Left lung (tissue), 10 donors: ENCODE data around the gene NTN4. TPM values are rescaled to one million over a fixed set of nuclear protein-coding genes. Genes with fewer than 3 reads are reported as not detected.
"Not testable (repeated sequence)": the region's sequence is repeated elsewhere in the genome, so short reads cannot be mapped to it uniquely, and the experiment has no call there.

ENCODE experiments used
- ATAC-seq: fragments of 200-7000 bp; cut with Tn5 transposase; one replicate; pipeline ENCODE4 v1.9.1; 2020; ENCODE audit warnings: moderate library complexity
- DNase-seq, 4 donors: peaks; one replicate each; pipeline ENCODE4 v3.0.0-alpha.2; 2013 to 2020
- H3K27ac ChIP-seq, 2 donors: fragments of 200-600 bp; sonication (generic) in 1 of 2; one replicate each; pipeline versions ENCODE4 v1.5.0 to v1.8.0; 2020 to 2021
- H3K27me3 ChIP-seq, 2 donors: fragments of 200-600 bp; sonication (generic) in 1 of 2; one replicate each; pipeline versions ENCODE4 v1.5.0 to v1.8.0; 2020 to 2021
- H3K36me3 ChIP-seq, 2 donors: fragments of 200-600 bp; sonication (generic) in 1 of 2; one replicate each; pipeline versions ENCODE4 v1.5.0 to v1.8.0; 2020 to 2021
- H3K4me1 ChIP-seq, 2 donors: fragments of 200-600 bp; one replicate each; pipeline ENCODE4 v1.8.0; 2021
- H3K4me3 ChIP-seq, 2 donors: fragments of 200-600 bp; sonication (generic) in 1 of 2; one replicate each; pipeline versions ENCODE4 v1.5.0 to v1.8.0; 2020 to 2021; ENCODE audit warnings: mild to moderate bottlenecking in 1 of 2
- H3K9me3 ChIP-seq, 2 donors: fragments of 200-600 bp; sonication (generic) in 1 of 2; one replicate each; pipeline versions ENCODE4 v1.5.0 to v1.8.0; 2020 to 2021
- CTCF ChIP-seq, 2 donors: fragments of 200-600 bp; sonication (generic) in 1 of 2; IDR thresholded peaks; one replicate each; pipeline versions ENCODE4 v1.5.0 to v1.8.0; 2021; ENCODE audit warnings: antibody characterized with exemption in 2 of 2
- intact Hi-C, 2 donors: fragments of 100-400 bp; cut with DNase I; formaldehyde crosslinking; loops; one replicate each; pipeline versions ENCODE4 v1.11.2 to v1.14.2; 2022
- polyA plus RNA-seq, 6 donors: library from polyadenylated mRNA; unstranded; fragments of 120-200 nt; gene quantifications; one replicate each; pipeline ENCODE4 v1.2.1, GENCODE V29; 2013; ENCODE audit not compliant: insufficient read length in 6 of 6
- total RNA-seq, 2 donors: library from RNA; stranded (reverse); fragmentation: NEBNext Ultra II Directional; extraction: Animal tissue kit (Norgen Biotek cat#: 25700); gene quantifications; one replicate each; pipeline ENCODE4 v1.2.1, GENCODE V29; 2021
- donor health status: DM: no; HTN: yes; CAD: no.
- donor health status: DM: no; HTN: no; CAD: no.

The NTN4 gene
- total and polyA plus RNA-seq, 8 donors: 22.6 to 81.5 (median 34.1) TPM

- no peak for DNase-seq
- intact Hi-C loops: no loop called here
Observed at GRCh38 chr12:95672166-95672565, 118.4 kb downstream of the NTN4 start.

GRCh38 chr12:95671265-95671664 lies 119.3 kb downstream of the NTN4 start:
- no peaks in the 10 kb centered on the region for H3K4me1 ChIP-seq
- no peaks in the 10 kb centered on the region for H3K27me3 ChIP-seq
- H3K36me3 ChIP-seq: peaks cover 0 to 4% of the 10 kb centered on the region in 2 donors
- DNase-seq (no peak), ATAC-seq (no peak)
- H3K9me3 ChIP-seq: no peaks in the 10 kb centered on the region
- no peak overlapping the region for H3K4me3 ChIP-seq
- no peak overlapping the region for H3K27ac ChIP-seq
- intact Hi-C loops: no loop called here
- no peak for TF ChIP-seq CTCF (IDR thresholded peaks at IDR 0.05)

More at GRCh38 chr12:95672166-95672565, 118.4 kb downstream of the NTN4 start:
- no peak for TF ChIP-seq CTCF (IDR thresholded peaks at IDR 0.05)
- no peaks in the 10 kb centered on the region for H3K27me3 ChIP-seq
- H3K4me3 ChIP-seq: no peak overlapping the region
- no peak for ATAC-seq
- H3K9me3 ChIP-seq: no peaks in the 10 kb centered on the region
- no peaks in the 10 kb centered on the region for H3K4me1 ChIP-seq
- H3K27ac ChIP-seq: no peak overlapping the region
- H3K36me3 ChIP-seq: peaks cover 0 to 4% of the 10 kb centered on the region in 2 donors

GRCh38 chr12:95663525-95663924 lies 127.0 kb downstream of the NTN4 start:
- TF ChIP-seq CTCF (IDR thresholded peaks at IDR 0.05): no peak
- H3K27me3 ChIP-seq: no peaks in the 10 kb centered on the region
- peak overlapping the region in 1 of 2 donors; percentile 9 for H3K27ac ChIP-seq
- ATAC-seq (no peak), DNase-seq (no peak)
- no peak overlapping the region for H3K4me3 ChIP-seq
- H3K36me3 ChIP-seq: no peaks in the 10 kb centered on the region
- H3K9me3 ChIP-seq: no peaks in the 10 kb centered on the region
- no peaks in the 10 kb centered on the region for H3K4me1 ChIP-seq
- intact Hi-C loops: no loop called here

- no peak for TF ChIP-seq CTCF (IDR thresholded peaks at IDR 0.05)
- Histone ChIP-seq H3K36me3 (no peaks in the 10 kb centered on the region), H3K27me3 (no peaks in the 10 kb centered on the region), H3K4me3 (no peak overlapping the region), H3K27ac (no peak overlapping the region), H3K4me1 (no peaks in the 10 kb centered on the region), H3K9me3 (no peaks in the 10 kb centered on the region)
- intact Hi-C loops: no loop called here
- ATAC-seq (no peak), DNase-seq (no peak)
Observed at GRCh38 chr12:95661360-95661759, 129.2 kb downstream of the NTN4 start.

GRCh38 chr12:95658386-95658785 lies 132.2 kb downstream of the NTN4 start:
- Histone ChIP-seq H3K27me3 (no peaks in the 10 kb centered on the region), H3K27ac (no peak overlapping the region), H3K36me3 (no peaks in the 10 kb centered on the region), H3K4me1 (no peaks in the 10 kb centered on the region), H3K4me3 (no peak overlapping the region), H3K9me3 (no peaks in the 10 kb centered on the region)
- ATAC-seq (no peak), DNase-seq (no peak)
- intact Hi-C loops: no loop called here
- no peak for TF ChIP-seq CTCF (IDR thresholded peaks at IDR 0.05)

- H3K4me1 ChIP-seq, H3K9me3 ChIP-seq, H3K36me3 ChIP-seq, H3K27me3 ChIP-seq, intact Hi-C loops, DNase-seq, ATAC-seq, H3K27ac ChIP-seq, H3K4me3 ChIP-seq: not testable (repeated sequence)
Observed at GRCh38 chr12:95654665-95655064, 135.9 kb downstream of the NTN4 start.
